HG03460 (cell line): Measurements from ENCODE around the gene TMEM250.

Experiments used
- ATAC-seq: cut with Tn5 transposase; IDR thresholded peaks from one replicate; pipeline ENCODE4 v1.9.1; 2021; ENCODE audit not compliant: unreplicated experiment

TMEM250 gene

DNA sequence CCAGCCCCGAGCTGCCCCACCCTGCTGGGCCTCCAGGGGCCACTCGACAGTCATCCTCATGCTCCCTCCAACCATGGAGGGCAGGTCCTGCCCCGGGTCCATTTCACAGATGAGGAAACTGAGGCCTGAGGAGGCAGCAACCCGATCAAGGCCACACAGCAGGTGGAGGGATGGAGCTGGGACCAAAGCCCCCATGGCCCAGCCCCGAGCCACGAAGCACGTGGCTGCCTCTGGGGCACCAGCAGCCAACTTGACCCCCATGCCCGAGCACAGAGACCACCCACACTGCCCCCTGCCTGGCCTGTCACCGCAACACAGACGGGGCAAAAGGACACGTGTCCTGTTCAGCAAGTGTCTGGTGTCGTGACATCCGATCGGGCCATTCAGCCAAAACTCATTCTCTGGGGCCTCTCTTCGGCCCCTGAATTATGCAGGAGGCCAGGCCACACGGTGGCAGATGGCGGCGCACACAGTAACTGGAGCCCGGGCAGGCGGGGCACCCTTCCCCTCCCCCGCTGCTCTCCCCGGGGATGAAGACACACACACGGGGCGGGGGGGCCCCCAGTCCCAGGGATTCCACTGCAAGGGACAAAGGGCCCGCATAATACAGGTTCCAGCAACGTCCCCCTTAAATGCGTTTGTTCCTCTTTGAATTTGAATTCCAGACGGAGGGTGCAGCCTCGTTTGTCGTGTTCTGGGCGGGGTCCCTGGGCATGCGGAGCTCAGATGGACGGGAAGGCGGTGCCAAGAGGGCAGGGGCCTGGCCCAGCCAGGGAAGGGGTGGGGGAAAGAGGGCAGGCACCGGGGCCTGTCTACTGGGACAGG lies 29.4 kb upstream of the TMEM250 start:
- ATAC-seq, result no peak

DNA sequence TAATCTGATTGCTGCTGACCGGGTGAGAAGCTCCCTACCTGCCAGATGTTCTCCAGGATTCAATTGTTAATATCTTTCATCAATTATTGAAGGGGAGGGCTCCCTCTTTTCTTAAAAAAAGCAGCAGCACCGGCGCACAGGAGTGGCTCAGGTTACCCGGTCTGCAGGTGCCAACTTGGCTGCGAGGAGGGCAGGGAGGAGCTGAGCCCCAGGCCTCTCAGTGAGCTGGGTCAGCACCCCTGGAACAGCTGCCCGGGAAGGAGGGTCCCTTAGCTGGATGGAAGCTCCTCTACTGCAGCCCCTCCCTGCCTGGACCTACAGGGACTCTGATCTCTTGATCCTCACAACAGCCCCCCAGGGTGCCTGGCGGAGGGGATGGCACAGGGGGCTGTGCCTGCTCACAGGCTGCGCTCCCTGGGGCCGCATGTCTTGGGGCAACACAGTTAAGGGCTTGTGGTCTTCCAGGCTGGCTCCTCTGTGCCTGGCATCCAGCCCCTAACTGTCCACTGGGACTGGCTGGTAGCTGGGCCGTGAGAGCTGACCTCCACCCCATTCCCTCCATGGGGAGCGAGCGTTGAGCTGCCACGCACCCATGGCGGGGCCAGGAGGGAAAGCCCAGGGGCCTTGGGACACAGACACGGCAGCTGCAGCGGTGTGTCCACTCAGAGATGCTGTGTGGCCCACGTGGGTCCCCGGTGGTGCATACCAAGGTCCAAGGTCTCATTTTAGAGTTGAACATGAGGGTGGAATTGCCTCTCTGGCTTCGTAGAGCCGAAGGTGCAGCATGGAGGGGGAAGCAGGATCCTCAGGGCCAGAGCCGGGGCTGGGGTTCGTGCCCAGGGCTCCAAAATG lies 28.6 kb upstream of the TMEM250 start:
- no peak for ATAC-seq

DNA sequence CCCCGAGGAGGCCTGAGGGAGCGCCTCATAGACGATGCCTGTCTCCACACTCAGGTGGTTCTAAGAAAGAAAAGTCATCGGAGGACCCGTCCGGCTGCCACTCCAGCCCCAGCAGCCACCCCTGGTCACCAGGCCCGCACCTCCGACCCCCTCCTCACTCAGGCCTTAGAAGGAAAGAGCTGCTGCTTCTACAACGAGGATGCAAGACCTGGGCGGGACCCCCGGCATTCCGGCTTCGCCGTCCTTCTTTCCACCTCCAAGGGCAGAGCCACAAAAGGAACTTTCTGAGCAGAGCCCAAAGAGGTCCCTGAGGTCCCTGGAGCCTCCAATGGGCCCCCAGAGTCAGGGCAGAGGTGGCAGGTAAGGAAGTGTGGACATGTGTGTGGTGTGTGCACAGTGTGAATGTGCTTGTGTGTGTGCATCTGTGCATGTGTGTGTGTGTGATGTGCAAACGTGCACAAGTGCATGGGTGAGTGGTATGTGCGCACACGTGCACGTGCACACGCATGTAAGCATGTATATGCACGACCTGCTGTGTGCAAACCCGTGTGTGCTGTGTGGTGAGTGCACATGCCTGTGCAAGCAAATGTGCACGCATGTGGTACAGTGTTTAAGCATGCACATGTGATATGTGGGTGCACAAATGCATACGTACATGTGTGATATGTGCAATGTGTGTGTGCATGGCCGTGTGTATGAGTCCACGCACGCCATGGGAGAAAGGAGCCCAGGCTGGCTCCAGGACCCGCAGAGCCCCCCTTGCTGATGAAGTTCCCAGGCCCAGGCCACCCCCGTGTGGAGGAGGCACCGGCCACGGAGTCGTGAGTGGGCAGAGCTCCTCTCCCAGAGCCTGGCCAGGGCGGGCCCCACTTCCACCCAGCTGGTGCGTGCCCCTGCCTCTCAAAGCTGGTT lies 27.7 kb upstream of the TMEM250 start:
- no peak for ATAC-seq

DNA sequence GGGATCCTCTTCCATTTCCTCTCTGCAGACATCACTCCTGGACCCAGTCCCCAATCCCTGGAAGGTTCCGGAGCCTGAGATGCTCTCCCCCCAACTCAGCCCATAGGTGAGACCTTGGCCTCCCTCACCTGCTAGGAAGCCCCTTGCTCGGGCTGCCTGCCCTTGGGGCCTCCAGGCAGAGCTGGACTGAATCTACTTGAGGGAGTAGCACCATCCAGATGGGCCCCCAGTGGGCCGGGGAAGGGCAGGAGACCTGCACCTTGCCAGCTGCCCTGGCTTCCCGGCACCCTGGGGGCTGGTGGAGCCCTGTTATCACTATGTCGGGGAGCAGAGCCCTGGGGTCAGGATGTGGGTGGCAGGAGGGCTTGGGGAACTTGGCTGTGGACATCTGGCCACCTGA lies 26.9 kb upstream of the TMEM250 start:
- no peak for ATAC-seq

DNA sequence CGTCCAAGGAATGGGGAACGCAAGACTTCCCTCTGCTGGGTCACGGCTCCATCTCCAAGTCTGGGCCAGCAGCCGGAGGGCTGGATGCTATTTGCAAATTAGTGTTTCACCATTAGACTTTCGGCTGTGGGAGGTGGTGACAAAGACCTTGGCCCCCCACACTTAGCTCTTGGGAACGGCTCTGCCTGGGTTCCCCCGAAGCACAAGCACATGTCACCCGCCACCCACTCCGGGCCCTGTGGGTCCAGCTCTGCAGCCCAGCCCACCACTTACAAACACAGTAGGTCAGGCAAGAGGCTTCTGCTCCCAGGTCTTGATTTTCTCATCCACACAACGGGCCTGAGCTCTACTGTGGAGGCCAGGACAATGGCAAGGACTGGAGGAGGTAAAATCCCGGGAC lies 25.8 kb upstream of the TMEM250 start:
- ATAC-seq, result no peak

DNA sequence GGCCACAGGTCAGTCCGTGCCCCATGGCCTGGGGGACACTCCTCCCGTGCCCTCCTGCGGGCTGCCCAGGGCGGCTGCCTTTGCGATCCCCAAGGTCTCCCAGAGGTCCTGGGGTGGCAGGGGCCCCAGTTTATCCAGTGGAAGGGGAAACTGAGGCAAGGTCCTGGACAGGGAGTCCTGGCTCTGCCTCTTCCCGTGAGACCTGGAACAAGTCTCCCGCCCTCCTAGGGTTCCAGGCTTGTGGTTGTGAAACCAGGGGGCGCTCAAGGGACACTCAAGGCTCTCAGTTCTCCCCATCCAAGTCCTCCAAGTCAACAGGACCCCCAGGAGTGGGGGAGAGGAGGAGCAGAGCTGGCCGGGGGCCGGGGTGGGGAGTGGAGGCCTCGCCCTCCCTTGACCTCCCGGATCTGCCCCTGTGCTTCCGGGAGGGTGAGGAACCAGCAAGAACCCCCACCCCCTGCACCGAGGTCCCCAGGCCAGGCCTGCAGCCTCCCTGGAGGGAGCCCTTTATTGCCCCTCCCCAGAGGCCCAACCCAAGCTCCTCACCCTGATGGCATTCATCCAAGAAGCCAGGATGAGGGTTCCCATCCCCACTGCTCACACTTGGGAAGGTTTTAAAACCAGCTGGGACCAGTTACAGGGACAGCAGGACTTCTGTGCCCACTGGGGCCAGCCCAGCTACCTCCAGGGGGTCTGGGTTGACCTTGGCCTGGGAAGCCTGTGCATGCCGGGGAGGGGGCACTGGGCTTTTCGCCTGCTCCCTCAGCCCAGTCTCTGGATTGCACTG lies 24.7 kb upstream of the TMEM250 start:
- ATAC-seq, result no peak

DNA sequence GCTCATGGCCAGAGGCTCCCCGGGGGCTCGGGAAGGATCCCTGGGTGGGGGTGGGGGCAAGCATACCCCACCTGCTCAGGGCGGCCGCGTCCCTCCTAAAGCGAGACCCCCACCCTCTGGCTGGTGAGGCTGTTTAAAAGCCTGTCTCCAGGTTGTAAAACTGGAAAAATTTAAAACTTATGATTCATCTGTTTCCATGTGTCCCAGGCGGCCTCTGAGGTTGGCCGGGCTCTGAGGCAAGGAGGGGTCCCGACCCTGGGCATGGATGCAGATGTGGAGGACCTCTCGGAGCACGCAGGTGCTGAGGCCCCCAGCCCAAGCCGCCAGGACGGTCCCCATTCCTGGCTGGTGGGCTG lies 24.2 kb upstream of the TMEM250 start:
- no peak for ATAC-seq

DNA sequence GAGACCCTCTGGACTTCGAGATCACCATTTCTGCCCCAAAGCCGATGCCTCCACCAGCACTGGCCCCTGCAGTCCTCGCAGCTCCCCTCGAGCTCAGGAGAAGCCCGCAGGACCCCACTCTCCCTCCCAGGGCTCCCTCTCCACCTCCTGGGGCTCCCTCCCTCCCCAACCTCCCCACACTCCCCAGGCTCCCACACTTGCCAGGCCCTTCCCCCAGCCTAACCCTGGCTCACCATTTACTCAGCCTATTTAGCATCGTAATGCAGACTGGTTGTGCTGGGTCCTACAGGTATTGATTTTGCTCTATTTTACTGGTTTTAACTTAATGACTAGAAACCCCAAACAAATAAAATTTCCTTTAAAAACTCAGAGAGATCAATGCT lies 23.7 kb upstream of the TMEM250 start:
- ATAC-seq, result no peak

DNA sequence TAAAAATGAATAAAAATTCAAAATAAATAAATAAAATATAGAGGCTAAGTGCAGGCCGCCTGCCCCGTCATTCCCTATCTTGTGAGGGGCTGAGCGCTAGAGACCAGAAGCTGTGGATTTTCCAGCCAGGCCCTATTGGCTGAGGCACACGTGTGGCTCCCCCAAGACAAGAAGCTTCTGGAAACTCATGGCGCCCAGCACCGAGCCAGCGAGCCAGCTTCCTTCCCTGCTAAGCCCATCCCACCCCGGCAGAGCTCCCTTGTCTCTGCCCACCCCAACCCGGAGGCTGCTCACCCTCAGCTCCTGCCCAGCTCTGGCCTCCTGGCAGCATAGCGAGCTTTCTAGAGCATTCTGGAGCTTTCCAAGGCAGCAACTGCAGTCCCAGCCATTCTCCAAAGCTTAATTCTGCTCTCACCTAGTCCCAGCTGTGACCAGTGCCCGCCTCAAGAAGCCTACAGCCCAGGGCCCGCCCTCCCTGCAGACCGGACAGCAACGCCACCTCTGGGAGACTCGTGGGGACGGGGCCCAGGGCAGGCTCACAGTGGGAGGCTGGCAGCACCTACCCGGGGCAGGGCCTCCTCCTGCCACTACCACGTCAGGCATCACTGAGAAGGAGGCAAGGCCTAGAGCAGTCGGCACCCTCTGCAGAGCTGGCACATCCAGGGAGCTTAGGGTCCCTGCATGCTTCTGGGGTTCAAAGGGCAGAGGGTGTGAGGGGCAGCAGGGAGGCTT lies 23.2 kb upstream of the TMEM250 start:
- ATAC-seq, result no peak

DNA sequence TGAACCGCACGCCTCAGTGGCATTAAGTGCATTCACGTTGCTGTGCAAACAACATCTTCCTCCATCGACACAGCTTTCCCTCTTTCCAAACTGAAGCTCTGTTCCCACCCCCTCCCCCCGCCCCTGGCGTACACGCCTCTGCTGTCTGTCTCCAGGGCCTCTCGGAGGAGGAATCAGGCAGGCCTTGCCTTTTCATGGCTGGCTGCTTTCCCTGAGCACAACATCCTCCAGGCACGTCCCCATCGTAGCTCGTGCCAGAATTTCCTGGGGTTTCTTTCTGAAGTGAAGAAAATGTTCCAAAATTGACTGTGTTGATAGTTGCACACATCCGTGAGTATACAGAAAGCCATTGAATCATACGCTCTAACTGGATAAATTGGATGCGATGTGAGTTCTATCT lies 22.3 kb upstream of the TMEM250 start:
- ATAC-seq, result no peak

DNA sequence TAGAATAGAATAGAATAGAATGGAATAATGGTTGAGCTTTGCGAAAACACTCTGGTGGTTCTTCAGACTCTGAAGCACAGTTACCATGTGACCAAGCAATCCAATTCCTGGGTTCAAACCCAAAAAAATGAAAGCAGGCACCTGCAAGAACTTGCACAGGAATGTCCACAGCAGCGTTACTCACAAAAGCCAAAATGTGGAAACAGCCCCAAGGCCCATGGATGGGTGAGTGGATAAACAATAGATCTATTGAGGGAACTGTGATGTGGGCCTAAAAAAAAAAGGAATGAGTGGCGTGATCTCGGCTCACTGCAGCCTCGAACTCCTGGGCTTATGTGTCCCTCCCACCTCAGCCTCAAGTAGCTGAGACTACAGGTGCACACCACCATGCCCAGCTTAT lies 21.4 kb upstream of the TMEM250 start:
- ATAC-seq, result no peak

DNA sequence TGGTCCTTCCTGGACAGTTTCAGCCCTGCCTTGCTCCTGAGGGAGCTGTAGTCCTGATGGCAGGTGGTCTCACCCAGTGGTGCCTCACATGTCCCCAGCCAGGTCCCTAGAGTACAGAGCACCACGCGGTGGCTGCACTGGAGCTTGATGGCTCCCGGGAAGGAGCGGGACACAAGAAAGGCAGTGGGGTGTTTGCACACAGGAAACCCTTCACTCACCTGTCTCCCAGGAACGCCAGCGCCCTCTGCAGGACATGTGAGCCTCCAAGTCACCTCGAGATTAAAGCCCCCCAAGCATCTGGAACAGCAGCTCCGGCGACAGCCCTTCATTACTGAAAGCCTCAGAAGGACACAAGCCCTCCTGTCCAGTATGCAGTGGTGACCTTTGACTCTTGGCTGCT lies 19.9 kb upstream of the TMEM250 start:
- ATAC-seq, result no peak

DNA sequence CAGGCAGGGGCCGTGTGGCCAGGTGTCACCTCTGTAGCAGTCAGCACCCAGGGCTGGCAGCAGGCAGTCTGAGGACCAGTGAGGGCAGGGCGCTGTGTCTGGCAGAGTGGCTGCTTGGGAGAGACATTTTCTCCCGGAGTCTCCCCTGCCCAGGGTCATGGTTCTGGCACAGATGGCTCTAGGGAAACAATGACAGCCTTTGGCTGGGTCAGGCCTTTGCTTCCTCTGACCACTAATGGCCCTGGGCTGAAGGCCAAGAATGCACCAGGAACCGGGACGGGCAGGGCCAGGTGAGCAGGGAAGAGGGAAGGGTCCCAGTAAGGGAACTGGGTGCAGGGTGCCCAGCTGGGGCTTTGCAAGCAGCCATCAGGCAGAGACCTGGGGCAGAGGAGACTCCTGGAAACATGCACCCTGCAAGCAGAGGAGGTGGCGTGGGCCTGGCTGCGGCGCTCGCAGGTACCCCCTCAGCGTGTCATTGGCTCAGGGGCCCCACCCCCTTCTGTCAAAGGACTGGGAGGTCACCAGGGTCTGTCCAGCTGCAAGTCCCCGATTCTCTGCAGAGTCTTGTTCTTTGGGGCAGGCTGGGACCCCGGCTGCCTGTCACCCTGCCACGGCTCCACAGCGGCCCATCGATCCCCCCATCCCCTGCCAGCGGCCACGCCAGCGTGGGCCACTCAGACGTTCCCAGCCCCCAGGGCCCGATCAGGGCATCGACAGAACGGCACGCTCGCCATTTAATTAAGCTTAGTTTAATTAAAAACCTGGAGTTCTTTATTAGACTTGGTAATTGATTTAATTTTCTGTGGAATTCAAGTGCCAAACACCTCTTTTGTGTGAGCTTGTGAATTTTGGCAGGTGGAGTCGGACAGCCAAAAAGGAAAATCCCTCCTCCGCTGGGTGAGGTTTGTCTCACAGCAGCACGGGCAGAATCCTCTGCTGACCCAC lies 18.9 kb upstream of the TMEM250 start:
- ATAC-seq, result no peak

DNA sequence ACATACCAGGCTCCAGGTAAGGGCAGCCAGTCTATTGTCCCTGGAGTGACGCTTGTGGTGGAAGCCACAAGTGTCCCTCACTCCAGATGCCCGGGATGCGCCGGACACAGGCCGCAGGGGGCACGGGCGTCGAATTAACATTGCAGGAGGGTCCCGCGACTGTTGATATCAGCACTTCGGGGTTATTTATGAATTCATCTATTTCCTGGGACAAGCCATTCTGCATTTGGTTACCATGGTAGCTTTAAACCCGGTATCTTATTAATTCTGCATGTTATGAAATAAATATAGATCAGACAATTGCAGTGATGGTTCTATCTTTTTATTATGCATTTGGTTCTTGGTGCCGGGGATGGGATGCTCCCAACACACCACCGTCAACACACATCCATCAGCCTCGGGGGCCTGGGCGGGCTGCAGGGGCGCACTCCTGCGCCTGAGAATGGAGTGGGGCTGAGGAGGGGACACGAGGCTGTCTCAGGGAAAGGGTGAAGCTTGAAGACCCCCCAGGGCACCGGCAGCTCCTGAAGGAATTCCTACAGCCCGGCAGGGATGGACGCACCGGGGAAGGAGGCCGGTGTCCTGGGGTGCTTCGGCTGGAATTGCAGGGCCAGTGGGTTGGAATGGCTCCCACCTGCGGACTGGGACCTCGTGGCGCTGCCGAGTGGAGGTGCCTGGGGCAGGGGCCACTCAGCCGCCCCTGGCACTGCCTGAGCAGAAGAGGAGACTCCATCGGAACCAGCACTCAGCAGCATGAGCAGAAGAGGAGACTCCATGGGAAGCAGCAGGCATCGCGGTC lies 17.7 kb upstream of the TMEM250 start:
- ATAC-seq, result no peak

DNA sequence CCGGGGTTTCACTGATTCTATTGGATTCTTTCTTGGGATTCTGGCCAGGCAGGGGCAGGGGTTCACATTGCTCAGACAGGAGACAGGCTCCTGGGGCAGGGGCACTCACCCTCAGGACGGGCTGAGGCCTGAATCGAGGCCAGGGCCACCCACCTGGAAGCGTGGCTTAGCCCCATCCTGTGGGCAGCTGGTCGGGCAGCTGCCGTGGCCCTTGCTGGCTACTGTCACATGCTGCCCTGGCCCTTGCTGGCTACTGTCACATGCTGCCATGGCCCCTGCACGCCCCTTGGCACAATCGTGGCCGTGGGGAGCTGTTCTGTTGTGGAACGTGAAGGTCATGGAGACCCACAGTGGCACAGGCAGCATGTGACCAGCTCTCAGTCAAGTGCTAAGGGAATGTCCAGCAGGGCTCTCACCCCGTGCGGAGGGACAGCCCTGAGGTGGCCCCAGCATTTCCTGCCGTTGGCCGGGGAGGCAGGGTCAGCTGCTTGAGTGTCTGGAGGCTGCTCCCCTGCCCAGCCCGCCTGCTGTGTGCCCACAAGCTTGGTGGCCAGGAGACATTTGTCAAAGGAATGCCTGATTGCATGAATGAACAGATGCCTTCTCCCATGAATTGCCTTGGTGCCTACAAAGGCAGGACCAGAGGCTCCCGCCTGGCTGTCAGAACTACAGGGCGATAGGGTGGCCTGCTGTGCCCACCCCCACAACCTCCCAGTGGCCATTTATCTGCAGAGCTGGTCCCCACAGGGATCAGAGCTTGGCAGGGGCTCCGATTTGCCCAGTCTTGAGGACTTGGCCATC lies 16.9 kb upstream of the TMEM250 start:
- ATAC-seq, result no peak

DNA sequence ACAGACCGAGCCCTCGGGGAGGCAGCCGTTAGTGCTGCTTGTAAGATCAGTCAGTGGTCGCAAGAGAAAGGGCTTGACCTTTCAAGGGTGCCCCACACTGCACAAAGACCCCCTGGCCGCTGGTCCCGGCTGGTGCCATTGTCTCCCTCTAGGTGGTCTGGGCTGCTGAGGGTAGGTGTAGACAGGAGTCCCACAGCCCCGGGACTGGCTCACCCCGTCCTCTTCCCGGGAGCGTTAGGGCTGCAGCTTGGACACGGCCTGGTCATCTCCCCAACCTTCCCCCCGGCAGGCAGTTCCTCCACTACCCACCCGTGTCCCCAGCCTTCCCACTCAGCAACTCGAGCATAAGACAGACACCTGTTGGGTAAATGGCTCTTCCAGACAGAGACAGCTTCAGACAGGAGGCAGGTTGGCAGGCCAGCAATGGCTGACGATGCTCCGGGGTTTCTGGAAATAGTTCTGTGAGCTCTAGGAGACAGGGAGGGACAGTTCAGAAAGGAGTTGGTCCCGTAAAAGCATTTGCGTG lies 15.3 kb upstream of the TMEM250 start:
- no peak for ATAC-seq
